GM12874 (cell line): Measurements from ENCODE around the gene HNF4A.

Experiments used
- CTCF ChIP-seq: IDR thresholded peaks from 2 replicates; pipeline ENCODE4 v1.5.1; 2011; ENCODE audit warnings: low read depth, mild to moderate bottlenecking, control low read depth, low read length, moderate library complexity; ENCODE audit not compliant: insufficient read depth

HNF4A gene

GRCh38 chr20:44430270-44431065 is 75.0 kb downstream of the HNF4A start:
- TF ChIP-seq CTCF = no peak

- TF ChIP-seq CTCF = no peak
These were observed 75.6 kb downstream of the HNF4A start for GRCh38 chr20:44431118-44431501.

GRCh38 chr20:44431502-44432234 is 76.2 kb downstream of the HNF4A start:
- no peak for TF ChIP-seq CTCF

- no peak for TF ChIP-seq CTCF
These were observed 77.4 kb downstream of the HNF4A start for GRCh38 chr20:44432618-44433577.

- no peak for TF ChIP-seq CTCF
These were observed 78.4 kb downstream of the HNF4A start for GRCh38 chr20:44433751-44434538.

- no peak for TF ChIP-seq CTCF
These were observed 80.3 kb downstream of the HNF4A start for GRCh38 chr20:44435630-44436335.
